GM19455 (cell line): ENCODE data around the gene RBSN.

Experiments
- ATAC-seq: cut with Tn5 transposase; IDR thresholded peaks from one replicate; pipeline ENCODE4 v1.9.1; 2021; ENCODE audit not compliant: unreplicated experiment

Gene RBSN

GRCh38 chr3:15099364-15100098 is 583 bp upstream of the RBSN start:
- peak; percentile 7 for ATAC-seq

- ATAC-seq: no peak
Measured at GRCh38 chr3:15097891-15098290, 1.1 kb downstream of the RBSN start.

DNA sequence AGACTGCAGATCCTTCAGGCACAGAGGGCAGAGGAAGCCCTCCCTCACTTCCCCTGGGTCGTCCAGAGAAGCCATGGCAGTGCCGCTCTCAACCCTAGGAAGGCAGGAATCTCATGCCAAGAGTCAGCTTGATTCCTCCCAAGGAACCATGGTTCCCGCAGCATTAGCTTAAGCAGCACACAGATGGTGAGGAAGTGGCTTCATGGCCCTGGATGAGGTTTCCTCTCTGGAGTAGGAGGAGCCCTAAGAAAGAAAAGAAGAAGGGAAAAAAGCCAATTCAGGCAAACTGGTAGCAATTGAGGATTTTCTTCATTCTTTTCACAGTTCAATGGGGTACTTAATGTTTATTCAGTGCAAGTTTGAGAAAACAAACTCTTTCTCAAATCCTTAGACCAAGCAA is 2.9 kb downstream of the RBSN start:
- no peak for ATAC-seq

GRCh38 chr3:15094187-15094875 is 4.6 kb downstream of the RBSN start:
- no peak for ATAC-seq

GRCh38 chr3:15092686-15093085 is 6.3 kb downstream of the RBSN start:
- no peak for ATAC-seq

- ATAC-seq: no peak
Measured at GRCh38 chr3:15091575-15091974, 7.4 kb downstream of the RBSN start.

GRCh38 chr3:15089201-15089600 is 9.7 kb downstream of the RBSN start:
- no peak for ATAC-seq

- ATAC-seq: no peak
Measured at GRCh38 chr3:15086699-15087098, 12.2 kb downstream of the RBSN start.

- no peak for ATAC-seq
Measured at GRCh38 chr3:15086263-15086662, 12.7 kb downstream of the RBSN start.

GRCh38 chr3:15083252-15083651 is 15.7 kb downstream of the RBSN start:
- no peak for ATAC-seq

DNA sequence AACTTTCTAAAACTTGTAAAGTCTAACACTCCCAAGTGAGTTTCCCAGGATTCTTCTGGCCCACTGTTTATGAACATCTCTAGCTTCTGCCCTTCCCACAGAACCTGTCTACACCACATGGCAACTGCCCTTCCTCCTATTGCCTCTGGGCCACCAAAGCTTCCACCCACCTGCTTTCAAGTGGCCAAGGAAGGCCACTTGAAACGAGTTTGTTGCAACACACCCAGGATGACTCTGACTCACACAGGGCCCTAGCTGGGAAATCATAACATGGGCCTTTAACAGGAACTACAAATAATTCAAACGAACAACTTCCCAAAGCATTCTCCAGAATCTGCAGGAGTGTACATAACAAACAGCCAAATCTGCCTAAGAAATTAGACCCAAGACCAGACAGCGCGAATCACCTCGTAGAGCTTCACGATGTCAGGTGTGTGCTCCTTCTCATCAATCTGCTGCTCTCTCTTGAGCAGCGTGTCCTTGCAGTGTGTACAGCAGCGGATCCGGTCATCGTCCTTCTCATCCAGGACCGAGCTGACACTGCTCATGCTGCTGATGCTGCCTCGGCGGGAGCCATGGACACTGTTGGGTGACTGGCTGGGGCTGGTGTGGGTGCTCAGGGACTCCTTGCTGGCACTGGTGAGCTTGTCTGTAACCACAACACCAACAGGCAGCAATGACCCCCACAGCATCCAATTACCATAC is 16.8 kb downstream of the RBSN start:
- no peak for ATAC-seq

DNA sequence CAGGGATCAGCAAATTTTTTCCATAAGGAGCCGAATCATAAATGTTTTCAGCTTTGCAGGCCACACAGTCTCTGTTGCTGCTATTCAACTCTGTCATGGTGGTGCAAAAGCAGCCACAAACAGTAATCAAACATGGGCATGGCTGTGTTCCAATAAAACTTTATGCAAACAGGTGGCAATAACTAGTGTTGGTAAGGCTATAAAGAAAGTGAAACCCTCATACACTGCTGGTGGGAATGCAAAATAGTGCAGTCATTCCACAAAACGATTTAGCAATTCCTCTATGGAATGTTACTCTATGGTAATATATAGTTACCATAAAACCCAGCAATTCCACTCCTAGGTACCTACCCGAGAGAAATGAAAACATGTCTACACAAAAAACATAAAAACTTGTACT is 19.9 kb downstream of the RBSN start:
- no peak for ATAC-seq

GRCh38 chr3:15074500-15074899 is 24.4 kb downstream of the RBSN start:
- ATAC-seq: no peak

- ATAC-seq: no peak
Measured at GRCh38 chr3:15071699-15072098, 27.2 kb downstream of the RBSN start.

- no peak for ATAC-seq
Measured at GRCh38 chr3:15069441-15069840, 29.5 kb downstream of the RBSN start.

DNA sequence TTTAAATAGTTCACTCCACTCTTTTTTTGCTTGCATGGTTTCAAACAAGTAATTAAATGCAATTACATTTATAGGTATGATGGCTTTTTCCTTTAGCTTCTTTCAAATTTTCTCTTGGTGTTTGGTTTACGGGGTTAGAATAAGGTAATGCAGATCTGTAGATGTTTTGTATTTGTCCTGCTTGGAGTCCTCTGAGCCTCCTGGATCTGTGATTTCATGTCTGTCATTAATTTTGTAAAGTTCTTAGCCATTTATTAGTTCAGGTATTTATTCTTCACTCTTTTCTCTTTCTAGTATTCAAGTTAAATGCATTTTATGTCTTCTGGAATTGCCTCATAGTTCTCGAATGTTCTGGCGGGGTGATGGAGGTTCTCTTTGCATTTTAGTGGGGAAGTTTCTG is 32.5 kb downstream of the RBSN start:
- ATAC-seq: no peak

DNA sequence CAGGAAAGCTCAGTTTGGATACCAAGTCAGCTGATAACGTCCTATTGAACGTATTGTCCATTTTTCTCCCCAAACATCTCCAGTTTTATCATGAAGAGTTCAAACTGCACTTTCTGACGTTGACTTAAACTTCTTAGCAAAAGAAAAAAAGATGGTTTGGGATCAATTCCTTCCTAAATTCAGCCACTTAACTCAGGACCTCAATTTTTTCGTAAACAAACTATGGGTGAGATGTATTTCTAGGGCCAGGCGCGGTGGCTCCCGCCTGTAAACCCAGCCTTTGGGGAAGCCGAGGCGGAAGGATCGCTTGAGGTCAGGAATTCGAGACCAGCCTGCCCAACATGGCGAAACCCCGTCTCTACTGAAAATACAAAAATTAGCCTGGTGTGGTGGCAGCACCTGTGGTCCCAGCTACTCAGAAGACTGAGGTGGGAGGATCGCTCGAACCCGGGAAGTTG is 33.4 kb downstream of the RBSN start:
- no peak for ATAC-seq

DNA sequence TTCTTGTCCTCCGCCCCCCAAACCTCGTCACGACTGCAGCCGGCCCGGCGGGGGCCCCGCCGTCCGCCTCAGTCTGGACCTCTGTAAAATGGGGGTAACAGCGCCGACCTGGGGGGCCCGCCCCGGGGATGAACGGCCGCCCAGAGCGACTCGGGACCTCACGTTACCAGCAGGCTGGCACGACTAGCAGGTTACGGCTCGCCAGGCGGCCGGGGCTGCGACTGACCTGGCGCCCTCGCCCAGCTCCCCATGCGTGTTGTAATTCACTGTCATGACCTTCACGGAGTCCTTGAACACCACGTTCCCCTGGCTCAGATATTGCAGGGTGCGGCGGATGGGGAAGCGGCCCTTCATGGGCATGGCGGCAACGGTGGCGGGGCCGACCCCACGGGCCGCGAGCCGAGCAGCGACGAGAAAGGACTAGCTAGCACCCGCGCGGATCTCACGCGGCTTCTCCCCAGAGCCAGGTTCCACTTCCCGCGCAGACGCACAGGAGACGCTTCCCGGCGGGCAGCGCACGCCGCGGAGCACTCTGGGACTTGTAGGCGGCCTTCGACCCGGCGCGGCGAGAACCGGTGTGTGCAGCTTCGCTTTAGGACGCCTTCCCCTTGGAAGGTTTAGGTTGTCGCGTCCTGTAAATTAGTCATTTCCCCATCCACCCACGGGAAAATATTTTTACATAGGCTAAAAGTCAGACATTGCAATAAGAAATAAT is 34.0 kb downstream of the RBSN start, which contains the start of gene MRPS25:
TSS of gene MRPS25 (minus strand) at position 481 of the 715 bp plus-strand sequence. CDS start at position 360, 121 bp downstream.
- ATAC-seq: peak; percentile 93

DNA sequence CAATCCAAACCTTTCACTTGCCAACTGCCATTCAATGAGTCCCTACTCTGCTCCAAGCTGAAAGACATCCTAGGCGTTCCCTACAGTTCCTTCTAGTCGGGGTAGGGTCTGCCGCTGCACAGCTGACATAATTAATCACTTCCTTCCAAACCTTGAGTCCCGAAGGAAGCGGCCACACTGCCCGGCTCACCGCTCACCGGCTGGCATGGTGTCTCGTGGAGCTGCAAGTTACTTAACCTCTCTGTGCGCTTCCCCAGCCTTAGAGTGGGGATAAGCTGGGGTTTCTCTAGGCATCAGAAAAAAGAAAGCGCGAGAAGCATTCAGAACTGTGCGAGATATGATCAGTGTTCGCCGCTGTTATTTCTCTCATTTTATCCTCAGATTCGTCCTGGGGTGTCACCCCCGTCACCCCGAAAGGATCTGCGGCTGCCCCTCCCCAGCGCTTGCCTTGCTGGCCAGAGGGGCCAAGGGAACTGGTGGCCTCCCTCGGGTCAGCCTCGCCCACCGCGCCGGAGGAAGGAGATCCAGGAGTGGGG is 34.6 kb downstream of the RBSN start:
- ATAC-seq: peak; percentile 33

- no peak for ATAC-seq
Measured at GRCh38 chr3:15063656-15064286, 35.2 kb downstream of the RBSN start.
